ENCODE data around the gene ABCC1.
"Not testable (repeated sequence)": the region's sequence is repeated elsewhere in the genome, so short reads cannot be mapped to it uniquely, and the experiment has no call there.

The ABCC1 gene

DNA sequence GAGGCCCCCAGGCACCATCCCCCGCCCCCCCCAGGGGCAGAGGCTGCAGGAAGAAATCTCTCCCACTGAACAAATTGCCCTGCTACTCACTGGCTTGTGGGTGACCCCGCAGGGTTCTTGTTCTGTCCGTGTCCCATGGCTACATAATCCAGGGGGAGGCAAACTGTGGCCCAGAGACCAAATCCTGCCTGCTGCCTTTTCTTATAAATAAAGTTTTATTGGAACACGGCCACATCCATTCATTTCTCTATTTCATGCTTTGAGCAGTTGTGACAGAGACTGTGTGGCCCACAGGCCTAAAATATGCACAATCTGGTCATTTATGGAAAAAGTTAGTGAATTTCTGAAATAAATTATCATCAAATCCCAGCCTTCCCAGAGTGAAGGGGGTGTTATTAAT lies 235.7 kb downstream of the ABCC1 start:
- Histone ChIP-seq H3K9ac (ENCODE audit: low read length) (no peak overlapping the region), H3K4me3 (ENCODE audit: low read length) (no peak overlapping the region), H3K9me3 (ENCODE audit: control insufficient read depth, low read length) (no peaks in the 10 kb centered on the region), H3K4me1 (ENCODE audit: control insufficient read depth, insufficient read depth, low read length) (no peaks in the 10 kb centered on the region), H3K36me3 (ENCODE audit: control insufficient read depth, insufficient read depth, low read length) (no peaks in the 10 kb centered on the region), H3K27me3 (ENCODE audit: control insufficient read depth, insufficient read depth, low read length) (no peaks in the 10 kb centered on the region)

DNA sequence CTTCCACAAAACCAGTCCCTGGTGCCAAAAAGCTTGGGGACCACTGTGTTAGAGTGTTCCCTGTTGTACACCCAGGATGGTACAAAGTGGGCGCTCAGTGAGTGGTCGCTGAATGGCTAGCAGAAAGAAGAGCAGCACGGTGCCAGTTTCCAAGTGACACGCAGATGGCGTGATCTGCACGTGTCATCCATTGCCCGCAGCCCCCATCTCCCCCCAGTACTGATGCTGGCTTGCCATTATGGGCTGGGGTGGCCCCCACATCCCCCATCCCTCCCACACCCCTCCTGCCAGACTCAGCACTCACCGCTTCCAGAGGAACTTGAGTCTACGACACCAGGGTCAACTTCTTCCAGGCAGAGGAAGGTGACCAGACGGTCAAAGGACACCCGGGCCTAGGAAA lies 237.4 kb downstream of the ABCC1 start:
- Histone ChIP-seq H3K36me3 (ENCODE audit: control insufficient read depth, insufficient read depth, low read length) (no peaks in the 10 kb centered on the region), H3K4me1 (ENCODE audit: control insufficient read depth, insufficient read depth, low read length) (no peaks in the 10 kb centered on the region), H3K9me3 (ENCODE audit: control insufficient read depth, low read length) (no peaks in the 10 kb centered on the region), H3K27me3 (ENCODE audit: control insufficient read depth, insufficient read depth, low read length) (no peaks in the 10 kb centered on the region), H3K4me3 (ENCODE audit: low read length) (no peak overlapping the region), H3K9ac (ENCODE audit: low read length) (no peak overlapping the region)

DNA sequence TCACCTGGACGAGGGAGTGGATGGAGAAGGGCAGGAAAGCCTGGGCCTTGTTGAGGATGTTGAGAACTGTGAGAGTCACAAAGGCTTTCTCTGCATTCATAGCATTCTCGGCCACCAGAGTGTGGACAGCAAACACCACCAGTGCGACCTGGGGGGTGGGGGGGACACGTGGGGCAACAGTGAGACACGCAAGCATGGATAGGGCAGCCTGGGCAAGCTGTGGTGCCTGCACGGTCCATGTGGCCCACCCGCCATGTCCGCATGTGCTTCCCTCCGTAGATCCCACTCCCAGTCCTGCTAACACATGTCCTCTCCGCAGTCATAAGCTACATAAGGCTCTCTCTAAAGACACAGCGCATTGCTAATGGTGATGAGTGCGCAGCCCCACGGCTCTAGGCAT lies 239.4 kb downstream of the ABCC1 start:
- no peaks in the 10 kb centered on the region for H3K27me3 ChIP-seq (ENCODE audit: control insufficient read depth, insufficient read depth, low read length)
- H3K4me3 ChIP-seq (ENCODE audit: low read length): no peak overlapping the region
- H3K9me3 ChIP-seq (ENCODE audit: control insufficient read depth, low read length): no peaks in the 10 kb centered on the region
- no peaks in the 10 kb centered on the region for H3K36me3 ChIP-seq (ENCODE audit: control insufficient read depth, insufficient read depth, low read length)
- H3K4me1 ChIP-seq (ENCODE audit: control insufficient read depth, insufficient read depth, low read length): no peaks in the 10 kb centered on the region
- H3K9ac ChIP-seq (ENCODE audit: low read length): no peak overlapping the region

DNA sequence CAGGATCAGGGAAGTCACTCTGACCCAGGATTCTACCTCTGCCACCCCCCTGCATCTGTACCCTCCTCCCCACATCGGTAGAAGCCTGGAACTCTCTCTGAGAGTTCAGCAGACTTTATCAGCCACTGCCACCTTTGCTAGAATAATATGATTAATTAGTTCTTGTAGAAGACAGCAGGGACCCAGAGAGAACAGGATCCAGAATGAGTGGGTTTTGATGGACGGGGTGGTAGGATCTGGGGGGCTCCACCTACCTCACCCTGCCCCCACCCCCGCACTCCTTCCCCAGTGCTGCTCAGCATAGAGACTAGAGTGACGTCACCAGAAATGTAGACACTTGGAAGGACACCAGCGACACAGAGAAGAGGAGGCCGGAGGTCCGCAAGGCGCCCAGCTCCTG lies 240.4 kb downstream of the ABCC1 start:
- Histone ChIP-seq H3K4me3 (ENCODE audit: low read length) (no peak overlapping the region), H3K27me3 (ENCODE audit: control insufficient read depth, insufficient read depth, low read length) (no peaks in the 10 kb centered on the region), H3K9me3 (ENCODE audit: control insufficient read depth, low read length) (no peaks in the 10 kb centered on the region), H3K9ac (ENCODE audit: low read length) (no peak overlapping the region), H3K36me3 (ENCODE audit: control insufficient read depth, insufficient read depth, low read length) (no peaks in the 10 kb centered on the region), H3K4me1 (ENCODE audit: control insufficient read depth, insufficient read depth, low read length) (no peaks in the 10 kb centered on the region)

DNA sequence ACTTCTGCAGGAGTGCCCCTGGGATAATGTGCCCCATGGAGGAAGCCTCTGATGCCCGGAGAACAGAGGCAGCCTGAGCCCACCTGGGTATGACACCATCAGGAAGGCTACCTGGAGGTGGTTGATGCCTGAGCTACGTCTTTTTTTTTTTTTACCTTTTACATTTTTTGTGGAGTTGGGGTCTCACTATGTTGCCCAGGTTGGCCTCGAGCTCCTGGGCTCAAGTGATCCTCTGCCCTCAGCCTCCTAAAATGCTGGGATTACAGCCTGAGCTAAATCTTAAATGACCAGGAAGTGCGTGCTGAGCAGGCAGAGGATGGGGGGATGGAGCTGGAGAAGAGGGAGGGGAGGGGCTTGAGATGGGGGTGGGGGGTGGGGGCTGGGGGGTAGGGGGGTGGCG lies 241.1 kb downstream of the ABCC1 start:
- no peaks in the 10 kb centered on the region for H3K4me1 ChIP-seq (ENCODE audit: control insufficient read depth, insufficient read depth, low read length)
- no peak overlapping the region for H3K9ac ChIP-seq (ENCODE audit: low read length)
- H3K4me3 ChIP-seq (ENCODE audit: low read length): no peak overlapping the region
- H3K36me3 ChIP-seq (ENCODE audit: control insufficient read depth, insufficient read depth, low read length): no peaks in the 10 kb centered on the region
- no peaks in the 10 kb centered on the region for H3K27me3 ChIP-seq (ENCODE audit: control insufficient read depth, insufficient read depth, low read length)
- no peaks in the 10 kb centered on the region for H3K9me3 ChIP-seq (ENCODE audit: control insufficient read depth, low read length)

DNA sequence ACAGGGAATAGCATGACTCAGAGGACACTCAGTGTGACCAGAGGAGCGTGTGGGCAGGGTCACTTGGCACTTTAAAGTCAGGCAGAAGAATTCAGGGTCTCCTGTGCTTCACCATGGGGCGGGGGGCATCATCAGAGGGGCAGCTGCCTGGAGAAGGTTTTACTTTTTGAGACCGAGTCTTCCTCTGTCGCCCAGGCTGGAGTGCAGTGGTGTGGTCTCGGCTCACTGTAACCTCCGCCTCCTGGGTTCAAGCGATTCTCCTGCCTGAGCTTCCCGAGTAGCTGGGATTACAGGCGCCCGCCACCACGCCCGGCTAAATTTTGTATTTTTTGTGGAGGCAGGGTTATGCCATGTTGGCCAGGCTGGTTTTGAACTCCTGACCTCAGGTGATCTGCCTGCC lies 241.6 kb downstream of the ABCC1 start:
- H3K36me3 ChIP-seq (ENCODE audit: control insufficient read depth, insufficient read depth, low read length); H3K4me1 ChIP-seq (ENCODE audit: control insufficient read depth, insufficient read depth, low read length); H3K9ac ChIP-seq (ENCODE audit: low read length); H3K4me3 ChIP-seq (ENCODE audit: low read length); H3K27me3 ChIP-seq (ENCODE audit: control insufficient read depth, insufficient read depth, low read length); H3K9me3 ChIP-seq (ENCODE audit: control insufficient read depth, low read length): not testable (repeated sequence)

GRCh38 chr16:16191493-16192167 lies 242.2 kb downstream of the ABCC1 start:
- Histone ChIP-seq H3K9ac (ENCODE audit: low read length) (no peak overlapping the region), H3K9me3 (ENCODE audit: control insufficient read depth, low read length) (no peaks in the 10 kb centered on the region), H3K4me1 (ENCODE audit: control insufficient read depth, insufficient read depth, low read length) (no peaks in the 10 kb centered on the region), H3K36me3 (ENCODE audit: control insufficient read depth, insufficient read depth, low read length) (no peaks in the 10 kb centered on the region), H3K4me3 (ENCODE audit: low read length) (no peak overlapping the region), H3K27me3 (ENCODE audit: control insufficient read depth, insufficient read depth, low read length) (no peaks in the 10 kb centered on the region)
